ENCODE results near the gene ROR2. TPM values are rescaled to one million over a fixed set of nuclear protein-coding genes. Genes with fewer than 3 reads are reported as not detected.

Gene ROR2
- total RNA-seq, 1 experiment from 2014 or later: 2.7 TPM

DNA sequence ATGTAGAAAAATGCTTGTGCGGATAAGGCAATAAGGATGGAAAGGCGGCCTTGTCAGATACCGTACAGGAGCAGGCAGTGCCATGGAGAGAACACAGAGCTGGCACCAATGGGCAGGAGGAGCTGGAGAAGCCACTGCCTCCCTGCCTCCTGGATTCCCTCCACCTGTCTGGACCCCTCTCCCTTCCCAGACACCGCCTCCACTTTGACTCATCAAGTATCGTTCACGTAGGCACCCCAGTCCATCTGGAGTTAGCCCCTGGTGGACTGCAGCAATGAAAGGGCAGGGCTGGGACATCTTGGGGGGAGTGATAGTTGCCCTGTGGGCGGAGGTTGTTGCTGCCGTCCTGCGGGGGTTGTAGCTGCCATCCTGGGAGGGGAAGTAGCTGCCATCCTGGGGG lies 232.0 kb downstream of the ROR2 start:
- Histone ChIP-seq H4K20me1 (ENCODE audit: control insufficient read depth, insufficient read depth, insufficient read length) (no peaks in the 10 kb centered on the region), H3K4me1 (ENCODE audit: insufficient read depth, low read length) (no peaks in the 10 kb centered on the region), H3K79me1 (ENCODE audit: insufficient read depth, low read depth, low read length, poor library complexity, severe bottlenecking) (no peaks in the 10 kb centered on the region), H3K56ac (ENCODE audit: insufficient read length, low read depth, low read length) (no peak overlapping the region), H3K79me2 (ENCODE audit: insufficient read depth, low read length) (no peaks in the 10 kb centered on the region), H4K8ac (replicated peaks; ENCODE audit: insufficient read length, low read depth, low read length) (no peak overlapping the region), H2BK20ac (ENCODE audit: low read depth, low read length, poor library complexity, severe bottlenecking) (no peak overlapping the region), H3K4ac (ENCODE audit: low read depth, low read length) (no peak overlapping the region), H3K18ac (ENCODE audit: insufficient read length, low read depth, low read length) (no peak overlapping the region), H3K9ac (ENCODE audit: extremely low read depth, insufficient read length, low read length) (no peak overlapping the region), H2BK12ac (ENCODE audit: insufficient read length, low read depth, low read length) (no peak overlapping the region), H2BK15ac (ENCODE audit: low read depth, low read length) (no peak overlapping the region), H3K27ac (ENCODE audit: insufficient read length, low read depth, low read length) (no peak overlapping the region), H3T11ph (ENCODE audit: low read length) (no peak overlapping the region), H2AFZ (ENCODE audit: low read length) (no peak overlapping the region), H3K23me2 (ENCODE audit: insufficient read length, low read depth, low read length, poor library complexity, severe bottlenecking) (no peaks in the 10 kb centered on the region), H3K9me3 (ENCODE audit: control insufficient read depth, low read depth, low read length) (no peaks in the 10 kb centered on the region), H2BK5ac (ENCODE audit: insufficient read length, low read length) (no peak overlapping the region), H3K27me3 (ENCODE audit: insufficient read depth, low read length) (no peaks in the 10 kb centered on the region), H4K5ac (ENCODE audit: insufficient read length, low read depth, low read length) (no peak overlapping the region), H2BK120ac (ENCODE audit: low read depth, low read length, poor library complexity, severe bottlenecking) (no peak overlapping the region), H4K91ac (ENCODE audit: insufficient read length, low read depth, low read length) (no peak overlapping the region), H3K14ac (ENCODE audit: insufficient read depth, low read length) (no peak overlapping the region), H2AK5ac (ENCODE audit: insufficient read length, low read length) (no peak overlapping the region), H3K4me2 (ENCODE audit: insufficient read depth, insufficient read length, low read length) (no peak overlapping the region), H3K23ac (ENCODE audit: insufficient read length, low read depth, low read length) (no peak overlapping the region)
- Mint-ChIP-seq H3K9me3 (peaks cover 5 to 7% of the 10 kb centered on the region in 2 experiments; a peak in 4 of 5 replicates), H3K4me1 (peaks cover 7 to 17% of the 10 kb centered on the region in 2 experiments), H3K27me3 (ENCODE audit: low read depth) (peaks cover 16% of the 10 kb centered on the region), H3K27ac (no peak overlapping the region), H3K36me3 (ENCODE audit: insufficient read depth in 1 of 3, low read depth in 3 of 3) (peaks cover 0 to 6% (median 0%) of the 10 kb centered on the region in 3 experiments; a peak in 1 of 7 replicates), H3K4me3 (no peak overlapping the region)
- WGBS (ENCODE audit: extremely low coverage, insufficient read length, low lambda C conversion rate): no CpG with 5 or more reads among the region's 9 CpGs
- TF ChIP-seq, protein P1, sequence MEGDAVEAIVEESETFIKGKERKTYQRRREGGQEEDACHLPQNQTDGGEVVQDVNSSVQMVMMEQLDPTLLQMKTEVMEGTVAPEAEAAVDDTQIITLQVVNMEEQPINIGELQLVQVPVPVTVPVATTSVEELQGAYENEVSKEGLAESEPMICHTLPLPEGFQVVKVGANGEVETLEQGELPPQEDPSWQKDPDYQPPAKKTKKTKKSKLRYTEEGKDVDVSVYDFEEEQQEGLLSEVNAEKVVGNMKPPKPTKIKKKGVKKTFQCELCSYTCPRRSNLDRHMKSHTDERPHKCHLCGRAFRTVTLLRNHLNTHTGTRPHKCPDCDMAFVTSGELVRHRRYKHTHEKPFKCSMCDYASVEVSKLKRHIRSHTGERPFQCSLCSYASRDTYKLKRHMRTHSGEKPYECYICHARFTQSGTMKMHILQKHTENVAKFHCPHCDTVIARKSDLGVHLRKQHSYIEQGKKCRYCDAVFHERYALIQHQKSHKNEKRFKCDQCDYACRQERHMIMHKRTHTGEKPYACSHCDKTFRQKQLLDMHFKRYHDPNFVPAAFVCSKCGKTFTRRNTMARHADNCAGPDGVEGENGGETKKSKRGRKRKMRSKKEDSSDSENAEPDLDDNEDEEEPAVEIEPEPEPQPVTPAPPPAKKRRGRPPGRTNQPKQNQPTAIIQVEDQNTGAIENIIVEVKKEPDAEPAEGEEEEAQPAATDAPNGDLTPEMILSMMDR (conservative IDR thresholded peaks at IDR 0.05): no peak
- DNase-seq: no peak
